Left lung (tissue), 10 donors: Measurements from ENCODE around the gene PLCE1. TPM values are rescaled to one million over a fixed set of nuclear protein-coding genes. Genes with fewer than 3 reads are reported as not detected.
A peak's percentile ranks its signal among the peaks of the same experiment; 100 is the strongest.

Experiments
- ATAC-seq: fragments of 200-7000 bp; cut with Tn5 transposase; one replicate; pipeline ENCODE4 v1.9.1; 2020; ENCODE audit warnings: moderate library complexity
- DNase-seq, 4 donors: peaks; one replicate each; pipeline ENCODE4 v3.0.0-alpha.2; 2013 to 2020
- H3K27ac ChIP-seq, 2 donors: fragments of 200-600 bp; sonication (generic) in 1 of 2; one replicate each; pipeline versions ENCODE4 v1.5.0 to v1.8.0; 2020 to 2021
- H3K27me3 ChIP-seq, 2 donors: fragments of 200-600 bp; sonication (generic) in 1 of 2; one replicate each; pipeline versions ENCODE4 v1.5.0 to v1.8.0; 2020 to 2021
- H3K36me3 ChIP-seq, 2 donors: fragments of 200-600 bp; sonication (generic) in 1 of 2; one replicate each; pipeline versions ENCODE4 v1.5.0 to v1.8.0; 2020 to 2021
- H3K4me1 ChIP-seq, 2 donors: fragments of 200-600 bp; one replicate each; pipeline ENCODE4 v1.8.0; 2021
- H3K4me3 ChIP-seq, 2 donors: fragments of 200-600 bp; sonication (generic) in 1 of 2; one replicate each; pipeline versions ENCODE4 v1.5.0 to v1.8.0; 2020 to 2021; ENCODE audit warnings: mild to moderate bottlenecking in 1 of 2
- H3K9me3 ChIP-seq, 2 donors: fragments of 200-600 bp; sonication (generic) in 1 of 2; one replicate each; pipeline versions ENCODE4 v1.5.0 to v1.8.0; 2020 to 2021
- CTCF ChIP-seq, 2 donors: fragments of 200-600 bp; sonication (generic) in 1 of 2; IDR thresholded peaks; one replicate each; pipeline versions ENCODE4 v1.5.0 to v1.8.0; 2021; ENCODE audit warnings: antibody characterized with exemption in 2 of 2
- intact Hi-C, 2 donors: fragments of 100-400 bp; cut with DNase I; formaldehyde crosslinking; loops; one replicate each; pipeline versions ENCODE4 v1.11.2 to v1.14.2; 2022
- polyA plus RNA-seq, 6 donors: library from polyadenylated mRNA; unstranded; fragments of 120-200 nt; gene quantifications; one replicate each; pipeline ENCODE4 v1.2.1, GENCODE V29; 2013; ENCODE audit not compliant: insufficient read length in 6 of 6
- total RNA-seq, 2 donors: library from RNA; stranded (reverse); fragmentation: NEBNext Ultra II Directional; extraction: Animal tissue kit (Norgen Biotek cat#: 25700); gene quantifications; one replicate each; pipeline ENCODE4 v1.2.1, GENCODE V29; 2021
- donor health status: DM: no; HTN: yes; CAD: no.
- donor health status: DM: no; HTN: no; CAD: no.

Gene PLCE1
- total and polyA plus RNA-seq, 8 donors, result 6.9 to 26.7 (median 19.3) TPM

GRCh38 chr10:94003488-94003887 is 9.8 kb downstream of the PLCE1 start:
- DNase-seq (no peak), ATAC-seq (no peak)
- no peak for TF ChIP-seq CTCF (IDR thresholded peaks at IDR 0.05)
- Histone ChIP-seq H3K27me3 (no peaks in the 10 kb centered on the region), H3K4me1 (peaks cover 7 to 11% of the 10 kb centered on the region in 2 donors), H3K4me3 (no peak overlapping the region), H3K27ac (no peak overlapping the region), H3K36me3 (no peaks in the 10 kb centered on the region), H3K9me3 (no peaks in the 10 kb centered on the region)
- intact Hi-C loops, result no loop called here

GRCh38 chr10:94005050-94005449 is 11.3 kb downstream of the PLCE1 start:
- intact Hi-C loops, result no loop called here
- DNase-seq, result no peak
- peaks cover 7 to 11% of the 10 kb centered on the region in 2 donors for H3K4me1 ChIP-seq
- no peak overlapping the region for H3K4me3 ChIP-seq
- H3K36me3 ChIP-seq, result no peaks in the 10 kb centered on the region
- H3K27ac ChIP-seq, result no peak overlapping the region
- no peak for TF ChIP-seq CTCF (IDR thresholded peaks at IDR 0.05)
- H3K27me3 ChIP-seq, result no peaks in the 10 kb centered on the region
- ATAC-seq, result no peak
- H3K9me3 ChIP-seq, result no peaks in the 10 kb centered on the region

GRCh38 chr10:94006591-94007550 is 13.1 kb downstream of the PLCE1 start:
- ATAC-seq, result peak; percentile 92
- no peaks in the 10 kb centered on the region for H3K36me3 ChIP-seq
- peaks cover 7 to 11% of the 10 kb centered on the region in 2 donors for H3K4me1 ChIP-seq
- peak overlapping the region; percentile 26 to 48 for H3K27ac ChIP-seq
- no peaks in the 10 kb centered on the region for H3K9me3 ChIP-seq
- intact Hi-C loops, result no loop called here
- peak in 1 of 4 donors; percentile 74 for DNase-seq
- no peak for TF ChIP-seq CTCF (IDR thresholded peaks at IDR 0.05)
- H3K4me3 ChIP-seq, result no peak overlapping the region
- H3K27me3 ChIP-seq, result no peaks in the 10 kb centered on the region

- no peaks in the 10 kb centered on the region for H3K27me3 ChIP-seq
- H3K36me3 ChIP-seq, result no peaks in the 10 kb centered on the region
- no peak for TF ChIP-seq CTCF (IDR thresholded peaks at IDR 0.05)
- DNase-seq, result no peak
- peaks cover 7 to 11% of the 10 kb centered on the region in 2 donors for H3K4me1 ChIP-seq
- no peak overlapping the region for H3K27ac ChIP-seq
- ATAC-seq, result no peak
- H3K9me3 ChIP-seq, result no peaks in the 10 kb centered on the region
- no peak overlapping the region for H3K4me3 ChIP-seq
- intact Hi-C loops, result no loop called here
Measured at GRCh38 chr10:94008526-94008925, 14.8 kb downstream of the PLCE1 start.

GRCh38 chr10:94010116-94010515 is 16.4 kb downstream of the PLCE1 start:
- Histone ChIP-seq H3K27me3 (no peaks in the 10 kb centered on the region), H3K27ac (no peak overlapping the region), H3K4me3 (no peak overlapping the region), H3K9me3 (no peaks in the 10 kb centered on the region), H3K36me3 (no peaks in the 10 kb centered on the region), H3K4me1 (peaks cover 7 to 11% of the 10 kb centered on the region in 2 donors)
- intact Hi-C loops, result no loop called here
- ATAC-seq (no peak), DNase-seq (no peak)
- TF ChIP-seq CTCF (IDR thresholded peaks at IDR 0.05), result no peak
